HL-60 (cell line): ENCODE measurements around the gene SMURF2.

Experiments used
- GABPA ChIP-seq: IDR thresholded peaks from 2 replicates; pipeline ENCODE4 v1.6.1; 2012; ENCODE audit warnings: low read depth
- POLR2AphosphoS5 ChIP-seq: IDR thresholded peaks from 2 replicates; pipeline ENCODE4 v1.6.1; 2012; ENCODE audit warnings: low read depth
- TF ChIP-seq, protein P1 (sequence below): IDR thresholded peaks from one replicate; pipeline ENCODE4 v1.5.1; 2011; ENCODE audit warnings: low read length, control low read depth, inconsistent platforms; ENCODE audit not compliant: insufficient read depth
- TF ChIP-seq, protein P2 (sequence below): IDR thresholded peaks from 2 replicates; pipeline ENCODE4 v1.6.1; 2012; ENCODE audit warnings: low read depth; ENCODE audit not compliant: insufficient replicate concordance

DNA sequence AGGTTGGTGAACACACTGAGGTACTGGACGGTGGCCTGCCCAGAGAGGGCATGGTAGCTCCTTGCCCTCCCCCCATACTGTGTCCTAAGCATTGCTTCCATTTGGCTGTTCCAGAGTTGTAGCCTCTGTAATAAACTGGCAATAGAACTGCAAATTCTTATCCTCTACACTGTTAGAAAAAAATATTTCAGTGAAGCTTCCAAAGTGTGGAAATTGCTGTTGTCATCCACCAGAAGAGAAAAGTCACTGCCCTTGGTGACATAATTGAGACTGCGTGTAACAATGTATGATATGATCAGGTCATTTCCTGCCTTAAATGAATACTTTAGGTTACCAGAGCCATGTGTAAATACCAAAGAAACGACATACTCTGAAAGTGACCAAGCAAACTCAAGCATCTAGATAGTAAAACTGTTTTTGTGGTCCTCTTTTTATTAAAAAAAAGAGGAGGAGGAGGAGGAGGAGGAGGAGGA is 89.4 kb downstream of the SMURF2 start:
- TF ChIP-seq, protein P1, sequence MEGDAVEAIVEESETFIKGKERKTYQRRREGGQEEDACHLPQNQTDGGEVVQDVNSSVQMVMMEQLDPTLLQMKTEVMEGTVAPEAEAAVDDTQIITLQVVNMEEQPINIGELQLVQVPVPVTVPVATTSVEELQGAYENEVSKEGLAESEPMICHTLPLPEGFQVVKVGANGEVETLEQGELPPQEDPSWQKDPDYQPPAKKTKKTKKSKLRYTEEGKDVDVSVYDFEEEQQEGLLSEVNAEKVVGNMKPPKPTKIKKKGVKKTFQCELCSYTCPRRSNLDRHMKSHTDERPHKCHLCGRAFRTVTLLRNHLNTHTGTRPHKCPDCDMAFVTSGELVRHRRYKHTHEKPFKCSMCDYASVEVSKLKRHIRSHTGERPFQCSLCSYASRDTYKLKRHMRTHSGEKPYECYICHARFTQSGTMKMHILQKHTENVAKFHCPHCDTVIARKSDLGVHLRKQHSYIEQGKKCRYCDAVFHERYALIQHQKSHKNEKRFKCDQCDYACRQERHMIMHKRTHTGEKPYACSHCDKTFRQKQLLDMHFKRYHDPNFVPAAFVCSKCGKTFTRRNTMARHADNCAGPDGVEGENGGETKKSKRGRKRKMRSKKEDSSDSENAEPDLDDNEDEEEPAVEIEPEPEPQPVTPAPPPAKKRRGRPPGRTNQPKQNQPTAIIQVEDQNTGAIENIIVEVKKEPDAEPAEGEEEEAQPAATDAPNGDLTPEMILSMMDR = no peak
- TF ChIP-seq POLR2AphosphoS5 = no peak
- no peak for TF ChIP-seq GABPA
- TF ChIP-seq, protein P2, sequence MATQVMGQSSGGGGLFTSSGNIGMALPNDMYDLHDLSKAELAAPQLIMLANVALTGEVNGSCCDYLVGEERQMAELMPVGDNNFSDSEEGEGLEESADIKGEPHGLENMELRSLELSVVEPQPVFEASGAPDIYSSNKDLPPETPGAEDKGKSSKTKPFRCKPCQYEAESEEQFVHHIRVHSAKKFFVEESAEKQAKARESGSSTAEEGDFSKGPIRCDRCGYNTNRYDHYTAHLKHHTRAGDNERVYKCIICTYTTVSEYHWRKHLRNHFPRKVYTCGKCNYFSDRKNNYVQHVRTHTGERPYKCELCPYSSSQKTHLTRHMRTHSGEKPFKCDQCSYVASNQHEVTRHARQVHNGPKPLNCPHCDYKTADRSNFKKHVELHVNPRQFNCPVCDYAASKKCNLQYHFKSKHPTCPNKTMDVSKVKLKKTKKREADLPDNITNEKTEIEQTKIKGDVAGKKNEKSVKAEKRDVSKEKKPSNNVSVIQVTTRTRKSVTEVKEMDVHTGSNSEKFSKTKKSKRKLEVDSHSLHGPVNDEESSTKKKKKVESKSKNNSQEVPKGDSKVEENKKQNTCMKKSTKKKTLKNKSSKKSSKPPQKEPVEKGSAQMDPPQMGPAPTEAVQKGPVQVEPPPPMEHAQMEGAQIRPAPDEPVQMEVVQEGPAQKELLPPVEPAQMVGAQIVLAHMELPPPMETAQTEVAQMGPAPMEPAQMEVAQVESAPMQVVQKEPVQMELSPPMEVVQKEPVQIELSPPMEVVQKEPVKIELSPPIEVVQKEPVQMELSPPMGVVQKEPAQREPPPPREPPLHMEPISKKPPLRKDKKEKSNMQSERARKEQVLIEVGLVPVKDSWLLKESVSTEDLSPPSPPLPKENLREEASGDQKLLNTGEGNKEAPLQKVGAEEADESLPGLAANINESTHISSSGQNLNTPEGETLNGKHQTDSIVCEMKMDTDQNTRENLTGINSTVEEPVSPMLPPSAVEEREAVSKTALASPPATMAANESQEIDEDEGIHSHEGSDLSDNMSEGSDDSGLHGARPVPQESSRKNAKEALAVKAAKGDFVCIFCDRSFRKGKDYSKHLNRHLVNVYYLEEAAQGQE = no peak
